NCI-H446 (cell line): Measurements from ENCODE around the gene OAS3.
"Not testable (repeated sequence)": the region's sequence is repeated elsewhere in the genome, so short reads cannot be mapped to it uniquely, and the experiment has no call there.

Experiments used
- DNase-seq, 2 experiments: peaks; one replicate each; lab custom pipeline; 2025; lab: John Stamatoyannopoulos, UW

OAS3 gene

DNA sequence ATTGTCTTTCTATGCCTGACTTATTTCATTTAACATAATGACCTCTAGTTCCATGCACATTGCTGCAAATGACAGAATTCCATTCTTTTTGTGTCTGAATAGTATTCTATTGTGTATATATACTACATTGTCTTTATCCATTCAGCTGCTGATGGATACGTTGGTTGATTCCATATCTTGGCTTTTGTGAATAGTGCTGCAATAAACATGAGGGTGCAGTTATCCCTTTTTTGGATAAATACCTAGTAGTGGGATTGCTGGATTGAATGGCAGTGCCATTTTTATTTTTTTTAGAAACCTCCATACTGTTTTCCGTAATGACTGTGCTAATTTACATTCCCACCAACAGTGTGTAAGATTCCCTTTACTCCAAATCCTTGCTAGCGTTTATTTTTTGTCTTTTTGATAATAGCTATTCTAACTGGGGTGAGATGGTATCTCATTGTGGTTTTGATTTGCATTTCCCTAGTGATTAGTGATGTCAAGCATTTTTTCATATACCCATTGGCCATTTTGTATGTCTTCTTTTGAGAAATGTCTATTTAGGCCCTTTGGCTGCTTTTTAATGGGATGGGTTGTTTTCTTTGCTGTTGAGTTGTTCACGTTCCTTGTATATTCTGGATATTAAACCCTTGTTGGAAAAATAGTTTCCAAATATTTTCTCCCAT, 42.4 kb downstream of the OAS3 start:
- DNase-seq, result no peak

- no peak for DNase-seq
These were observed 47.5 kb downstream of the OAS3 start for GRCh38 chr12:112985642-112986290.

- DNase-seq, result no peak
These were observed 48.1 kb downstream of the OAS3 start for GRCh38 chr12:112986291-112986800.

GRCh38 chr12:112987561-112987960, 49.3 kb downstream of the OAS3 start:
- DNase-seq, result no peak

GRCh38 chr12:112988224-112988623, 50.0 kb downstream of the OAS3 start:
- DNase-seq, result no peak

GRCh38 chr12:112988823-112989385, 50.6 kb downstream of the OAS3 start:
- not testable (repeated sequence) for DNase-seq

GRCh38 chr12:112989806-112990205, 51.5 kb downstream of the OAS3 start:
- DNase-seq, result no peak

DNA sequence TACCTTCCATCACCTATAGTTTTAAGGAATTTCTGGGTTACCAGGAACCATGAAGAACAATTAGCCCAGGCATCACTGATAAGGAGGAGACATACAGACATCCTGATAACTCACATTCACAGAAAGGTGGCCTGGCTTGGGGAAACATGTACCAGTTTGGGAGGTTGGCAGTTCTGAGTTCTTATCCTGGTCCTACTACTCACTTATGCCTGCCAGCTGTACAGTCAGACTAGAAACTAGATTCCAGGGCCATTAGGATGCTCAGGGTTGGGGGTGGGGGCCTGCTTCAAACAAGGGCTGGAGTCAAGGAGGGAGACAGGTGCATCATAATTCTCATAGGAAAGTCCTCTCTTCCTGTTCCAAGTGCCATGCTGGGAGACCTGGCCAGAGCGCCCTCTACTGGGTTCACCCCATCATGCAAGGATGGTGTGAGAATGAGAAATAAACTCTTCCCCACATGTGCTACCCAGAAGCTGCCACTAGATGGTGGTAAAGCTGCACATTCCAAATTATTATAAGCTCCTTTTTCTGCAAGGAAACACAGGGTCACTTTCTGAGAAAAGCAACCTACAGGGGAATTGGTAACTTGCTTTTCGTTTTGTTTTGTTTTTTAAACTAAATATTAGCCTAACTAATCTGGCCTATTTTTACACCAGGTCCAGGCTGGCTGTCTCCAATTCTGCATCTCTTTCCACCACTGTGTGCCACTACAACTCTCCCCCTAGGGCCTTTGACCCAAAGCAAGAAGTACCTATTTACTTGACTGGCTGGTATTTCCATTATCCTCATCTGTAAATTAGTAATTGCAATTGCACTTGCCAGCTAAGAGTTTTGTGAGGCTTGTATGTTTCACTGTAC, 54.5 kb downstream of the OAS3 start:
- DNase-seq, result peak in 1 of 2 experiments; percentile 34

GRCh38 chr12:112995008-112995407, 56.7 kb downstream of the OAS3 start:
- no peak for DNase-seq

- DNase-seq, result no peak
These were observed 58.2 kb downstream of the OAS3 start for GRCh38 chr12:112996501-112996900.

DNA sequence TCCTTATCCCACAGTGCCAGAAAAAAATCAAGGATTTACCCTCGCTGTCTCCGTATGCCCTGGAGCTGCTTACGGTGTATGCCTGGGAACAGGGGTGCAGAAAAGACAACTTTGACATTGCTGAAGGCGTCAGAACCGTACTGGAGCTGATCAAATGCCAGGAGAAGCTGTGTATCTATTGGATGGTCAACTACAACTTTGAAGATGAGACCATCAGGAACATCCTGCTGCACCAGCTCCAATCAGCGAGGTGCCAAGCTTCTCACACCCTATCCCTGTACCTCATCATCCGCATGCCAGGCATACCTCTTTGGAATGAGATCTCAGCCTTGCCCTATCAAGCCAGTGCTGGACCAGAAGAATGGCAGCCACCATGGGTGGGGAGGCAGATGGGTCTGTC, 59.2 kb downstream of the OAS3 start:
- no peak for DNase-seq

DNA sequence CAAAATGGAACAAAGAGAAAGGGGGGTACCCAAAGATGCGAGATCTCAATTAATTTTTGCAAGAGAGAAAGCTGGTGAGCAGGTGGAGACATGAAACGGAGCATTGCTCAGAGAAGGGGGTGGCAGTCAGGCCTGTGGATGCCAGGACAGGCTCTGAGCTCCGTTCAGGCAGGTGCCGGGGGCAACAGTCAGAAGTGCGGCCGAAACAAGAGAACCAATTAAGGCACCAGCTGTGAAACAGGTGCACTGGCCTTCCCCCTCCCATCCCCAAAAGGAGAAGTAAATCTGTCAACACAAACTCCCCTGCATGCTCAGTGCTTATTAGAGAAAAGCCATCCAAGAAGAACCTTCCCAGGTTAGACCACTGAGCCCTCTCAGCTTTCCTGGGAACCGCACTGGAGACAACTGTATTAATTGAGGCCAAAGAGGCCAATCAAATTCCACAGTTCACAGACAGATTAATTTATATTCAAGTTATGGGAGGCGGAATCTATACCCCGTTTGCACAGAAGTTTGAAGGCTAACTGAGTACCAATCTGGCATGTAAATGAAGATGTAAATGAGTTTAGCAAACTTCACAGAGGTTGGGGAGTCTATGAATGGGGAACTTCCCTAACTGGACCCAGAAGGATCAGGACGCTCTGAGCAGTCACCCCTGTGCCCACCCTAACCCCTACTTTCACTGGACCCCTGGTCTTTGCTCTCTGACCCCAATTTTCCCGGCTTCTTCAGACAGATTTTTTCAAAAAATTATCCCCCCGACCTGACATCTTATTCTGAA, 60.9 kb downstream of the OAS3 start:
- no peak for DNase-seq

- DNase-seq, result no peak
These were observed 62.2 kb downstream of the OAS3 start for GRCh38 chr12:113000433-113000832.

DNA sequence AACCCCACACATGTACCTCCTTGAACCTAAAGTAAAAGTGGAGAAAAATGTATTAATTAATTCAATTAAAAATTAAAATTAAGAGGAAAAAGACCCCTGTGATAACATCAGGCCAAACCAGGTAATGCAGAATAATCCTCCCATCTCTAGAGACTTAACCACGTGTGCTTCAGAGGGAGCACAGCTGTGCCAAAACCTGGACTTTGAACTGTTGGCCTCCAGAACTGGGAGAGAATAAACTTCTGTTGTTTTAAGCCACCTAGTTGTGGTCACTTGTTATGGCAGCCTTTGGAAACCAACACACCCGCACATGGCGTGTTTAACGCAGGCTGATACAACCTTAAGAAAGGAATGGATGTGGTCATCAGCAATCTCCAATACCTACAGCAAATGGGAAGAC, 63.9 kb downstream of the OAS3 start:
- no peak for DNase-seq

DNA sequence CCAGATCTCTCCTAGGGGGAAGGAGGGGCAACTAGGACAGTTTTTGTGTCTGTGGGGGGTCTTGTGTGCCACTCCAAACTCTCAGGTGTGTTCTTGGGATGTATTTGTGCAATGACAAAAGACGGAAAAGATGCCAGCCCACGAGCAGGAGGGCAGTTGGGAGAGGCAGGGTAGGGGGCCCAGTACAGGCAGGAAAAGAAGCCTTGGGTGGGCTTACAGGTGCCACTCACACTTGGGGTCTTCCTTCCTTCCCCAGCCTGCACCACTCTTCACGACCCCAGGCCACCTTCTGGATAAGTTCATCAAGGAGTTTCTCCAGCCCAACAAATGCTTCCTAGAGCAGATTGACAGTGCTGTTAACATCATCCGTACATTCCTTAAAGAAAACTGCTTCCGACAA, 64.4 kb downstream of the OAS3 start:
- DNase-seq, result no peak

DNA sequence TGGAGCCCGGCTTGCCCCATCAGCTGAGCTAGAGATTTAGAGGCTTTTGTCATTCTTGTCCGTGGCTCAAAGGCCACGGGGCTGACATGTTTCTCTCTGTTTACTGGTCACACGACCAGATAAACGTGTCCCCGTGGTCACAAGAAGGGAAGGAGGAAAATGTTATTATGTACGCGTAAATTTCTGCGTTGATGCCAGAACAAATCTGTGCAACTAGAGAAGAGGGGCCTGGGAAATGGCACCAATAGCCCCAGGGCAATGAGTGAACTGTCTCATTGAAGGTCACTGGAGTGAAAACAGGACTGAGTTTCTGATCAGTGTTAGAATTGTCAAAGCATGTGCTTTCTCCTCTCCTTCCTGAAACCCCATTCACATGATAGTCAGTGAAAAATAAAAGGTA, 65.4 kb downstream of the OAS3 start:
- DNase-seq, result no peak

GRCh38 chr12:113005762-113006161, 67.5 kb downstream of the OAS3 start:
- DNase-seq, result no peak

DNA sequence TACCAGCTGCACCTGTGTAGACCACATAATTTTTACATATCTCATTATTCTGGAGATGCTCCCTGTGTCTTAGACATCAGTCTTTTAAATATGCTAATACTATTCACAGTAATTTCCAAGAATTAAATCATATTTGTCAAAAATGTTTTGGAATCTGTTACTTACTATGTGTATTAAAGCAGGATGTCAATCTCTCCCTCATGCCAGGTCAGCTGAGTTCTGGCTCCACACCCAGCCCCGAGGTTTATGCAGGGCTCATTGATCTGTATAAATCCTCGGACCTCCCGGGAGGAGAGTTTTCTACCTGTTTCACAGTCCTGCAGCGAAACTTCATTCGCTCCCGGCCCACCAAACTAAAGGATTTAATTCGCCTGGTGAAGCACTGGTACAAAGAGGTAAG, 67.9 kb downstream of the OAS3 start:
- no peak for DNase-seq

DNA sequence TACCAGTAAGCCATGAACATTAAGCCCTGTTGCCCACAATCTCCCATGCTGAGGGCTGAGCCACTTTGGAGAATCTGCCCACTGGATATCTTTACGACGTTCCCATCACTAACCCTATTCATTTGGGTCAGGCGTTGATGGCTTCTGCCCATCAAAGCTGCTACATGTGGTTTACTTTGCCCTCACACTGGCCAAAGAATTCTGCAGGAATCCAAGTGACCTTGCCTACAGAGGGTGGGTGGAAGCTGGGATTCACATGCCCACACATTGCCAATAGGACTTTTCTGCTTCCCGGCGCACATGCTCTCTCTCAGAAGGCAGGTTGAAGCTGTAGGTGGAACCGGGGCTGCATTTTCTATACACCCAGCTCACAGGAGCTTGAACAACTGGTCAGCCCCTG, 68.4 kb downstream of the OAS3 start:
- DNase-seq, result no peak

DNA sequence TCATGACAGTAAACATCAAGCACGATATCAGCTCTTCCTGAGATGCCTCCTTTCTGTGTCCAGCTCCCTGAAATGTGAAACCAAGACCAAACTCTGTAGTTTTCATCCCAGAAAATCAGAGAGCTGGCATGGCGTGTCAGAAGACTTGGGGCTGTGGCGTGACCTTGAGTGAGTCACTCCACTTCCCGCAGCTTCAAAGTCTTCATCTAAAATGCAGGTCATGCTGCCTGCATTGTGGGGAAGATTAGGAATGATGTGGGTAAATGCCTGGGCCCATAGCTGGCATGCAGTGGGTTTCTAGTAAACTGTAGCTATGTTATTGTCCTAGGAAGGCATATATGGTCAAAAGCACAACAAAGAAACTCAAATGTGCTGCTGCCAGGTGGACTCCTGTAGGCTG, 68.9 kb downstream of the OAS3 start:
- DNase-seq, result no peak

DNA sequence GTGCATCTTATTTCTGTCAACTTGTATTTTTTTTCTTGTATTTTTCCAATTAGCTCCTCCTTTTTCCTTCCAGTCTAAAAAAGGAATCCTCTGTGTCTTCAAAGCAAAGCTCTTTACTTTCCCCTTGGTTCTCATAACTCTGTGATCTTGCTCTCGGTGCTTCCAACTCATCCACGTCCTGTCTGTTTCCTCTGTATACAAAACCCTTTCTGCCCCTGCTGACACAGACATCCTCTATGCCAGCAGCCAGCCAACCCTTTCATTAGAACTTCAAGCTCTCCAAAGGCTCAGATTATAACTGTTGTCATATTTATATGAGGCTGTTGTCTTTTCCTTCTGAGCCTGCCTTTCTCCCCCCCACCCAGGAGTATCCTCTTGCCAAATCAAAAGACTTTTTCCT, 72.4 kb downstream of the OAS3 start:
- DNase-seq, result no peak

GRCh38 chr12:113014565-113014964, 76.3 kb downstream of the OAS3 start:
- DNase-seq, result no peak
